Tibial artery (tissue), 4 donors: ENCODE data around the gene HLTF.
A peak's percentile ranks its signal among the peaks of the same experiment; 100 is the strongest.

Source experiments
- DNase-seq, 2 donors: peaks; one replicate each; pipeline ENCODE4 v3.0.0-alpha.2; 2019
- H3K27ac ChIP-seq, 2 donors: fragments of 200-600 bp; sonication (generic) in 1 of 2; 1 replicate in 1 of 2; 2 replicates in 1 of 2; pipeline ENCODE4 v1.5.1; 2018 to 2019; ENCODE audit warnings: mild to moderate bottlenecking in 1 of 2
- H3K27me3 ChIP-seq, 2 donors: fragments of 200-600 bp; sonication (generic) in 1 of 2; one replicate each; pipeline versions ENCODE4 v1.5.1 to v1.6.0; 2016 to 2019
- H3K36me3 ChIP-seq, 3 donors: fragments of 200-600 bp; sonication (generic) in 2 of 3; one replicate each; pipeline ENCODE4 v1.5.1; 2016 to 2019; ENCODE audit warnings: mild to moderate bottlenecking in 2 of 3
- H3K4me1 ChIP-seq, 4 donors: fragments of 200-600 bp; sonication (generic) in 2 of 4; 1 replicate in 3 of 4; 2 replicates in 1 of 4; pipeline ENCODE4 v1.5.1; 2016 to 2019
- H3K4me3 ChIP-seq, 2 donors: fragments of 200-600 bp; sonication (generic) in 1 of 2; 1 replicate in 1 of 2; 2 replicates in 1 of 2; pipeline ENCODE4 v1.5.1; 2018 to 2019; ENCODE audit warnings: mild to moderate bottlenecking in 2 of 2
- H3K9me3 ChIP-seq, 3 donors: fragments of 200-600 bp; sonication (generic) in 1 of 3; one replicate each; pipeline ENCODE4 v1.5.1; 2016 to 2019
- intact Hi-C: fragments of 100-400 bp; cut with DNase I; formaldehyde crosslinking; loops from one replicate; pipeline ENCODE4 v1.15.0; 2023; ENCODE audit warnings: low total_unique reads
- TF ChIP-seq, protein P1 (sequence below), 2 experiments: fragments of 200-600 bp in 1 of 2; fragments of 450-650 bp in 1 of 2; IDR thresholded peaks; one replicate each; pipeline ENCODE4 v1.5.1; 2017 to 2019; ENCODE audit warnings: antibody characterized with exemption in 2 of 2, mild to moderate bottlenecking in 1 of 2, moderate library complexity in 1 of 2

Gene HLTF

DNA sequence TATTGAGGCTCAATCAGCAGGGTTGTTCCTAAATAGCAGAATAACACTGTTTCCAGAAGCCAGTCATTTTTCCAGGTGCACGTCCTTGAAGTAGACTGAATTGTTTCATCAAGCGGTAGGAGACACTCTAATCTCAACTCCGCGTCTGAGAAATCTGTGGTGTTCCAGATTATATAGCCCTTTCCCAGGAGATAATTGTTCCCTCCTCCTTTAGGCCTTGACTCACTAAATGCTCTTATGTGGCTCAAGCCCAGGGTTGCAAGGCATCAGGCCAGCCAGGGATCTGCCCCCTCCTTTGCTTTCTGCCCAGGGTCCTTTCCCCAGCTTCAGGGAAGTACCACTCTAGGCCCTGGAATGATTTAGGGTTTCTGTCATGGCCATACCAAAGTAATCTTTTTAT lies 5.7 kb upstream of the HLTF start:
- no peak for DNase-seq
- intact Hi-C loops, result loop anchor here (5.0 kb wide), 1 partner anchor 35 kb away; the partner anchor contains the start of gene HPS3
- H3K27ac ChIP-seq, result no peak overlapping the region
- H3K4me1 ChIP-seq, result no peaks in the 10 kb centered on the region
- H3K4me3 ChIP-seq, result no peak overlapping the region
- TF ChIP-seq, protein P1, sequence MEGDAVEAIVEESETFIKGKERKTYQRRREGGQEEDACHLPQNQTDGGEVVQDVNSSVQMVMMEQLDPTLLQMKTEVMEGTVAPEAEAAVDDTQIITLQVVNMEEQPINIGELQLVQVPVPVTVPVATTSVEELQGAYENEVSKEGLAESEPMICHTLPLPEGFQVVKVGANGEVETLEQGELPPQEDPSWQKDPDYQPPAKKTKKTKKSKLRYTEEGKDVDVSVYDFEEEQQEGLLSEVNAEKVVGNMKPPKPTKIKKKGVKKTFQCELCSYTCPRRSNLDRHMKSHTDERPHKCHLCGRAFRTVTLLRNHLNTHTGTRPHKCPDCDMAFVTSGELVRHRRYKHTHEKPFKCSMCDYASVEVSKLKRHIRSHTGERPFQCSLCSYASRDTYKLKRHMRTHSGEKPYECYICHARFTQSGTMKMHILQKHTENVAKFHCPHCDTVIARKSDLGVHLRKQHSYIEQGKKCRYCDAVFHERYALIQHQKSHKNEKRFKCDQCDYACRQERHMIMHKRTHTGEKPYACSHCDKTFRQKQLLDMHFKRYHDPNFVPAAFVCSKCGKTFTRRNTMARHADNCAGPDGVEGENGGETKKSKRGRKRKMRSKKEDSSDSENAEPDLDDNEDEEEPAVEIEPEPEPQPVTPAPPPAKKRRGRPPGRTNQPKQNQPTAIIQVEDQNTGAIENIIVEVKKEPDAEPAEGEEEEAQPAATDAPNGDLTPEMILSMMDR (IDR thresholded peaks at IDR 0.05), result no peak
- no peaks in the 10 kb centered on the region for H3K27me3 ChIP-seq
- H3K9me3 ChIP-seq, result no peaks in the 10 kb centered on the region
- no peaks in the 10 kb centered on the region for H3K36me3 ChIP-seq

DNA sequence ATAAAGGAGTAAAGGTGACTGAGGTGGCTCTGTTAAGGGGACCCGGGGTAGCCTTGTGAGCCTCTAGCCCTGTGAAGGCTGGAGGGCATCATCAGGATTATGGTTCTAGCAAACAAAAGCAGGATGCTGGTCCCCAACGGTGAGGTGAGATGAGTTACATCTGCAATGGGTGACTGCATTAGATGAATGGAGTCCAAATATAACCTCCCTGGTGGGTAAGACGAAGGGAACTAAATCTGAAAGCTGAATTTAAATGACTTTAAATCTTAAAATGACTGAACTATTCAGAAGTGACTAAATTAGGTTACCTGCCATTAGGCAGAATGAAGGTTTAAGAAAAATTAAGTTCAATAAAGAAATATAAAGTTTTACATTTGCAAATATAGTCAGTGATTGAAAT lies 4.6 kb upstream of the HLTF start:
- Histone ChIP-seq H3K9me3 (no peaks in the 10 kb centered on the region), H3K4me3 (no peak overlapping the region), H3K4me1 (peaks cover 0 to 3% (median 0%) of the 10 kb centered on the region in 4 donors), H3K27me3 (no peaks in the 10 kb centered on the region), H3K27ac (no peak overlapping the region), H3K36me3 (no peaks in the 10 kb centered on the region)
- intact Hi-C loops, result loop anchor here (5.0 kb wide), 1 partner anchor 36 kb away; the partner anchor contains the start of gene HPS3
- TF ChIP-seq, protein P1 (IDR thresholded peaks at IDR 0.05), result no peak
- DNase-seq, result no peak

DNA sequence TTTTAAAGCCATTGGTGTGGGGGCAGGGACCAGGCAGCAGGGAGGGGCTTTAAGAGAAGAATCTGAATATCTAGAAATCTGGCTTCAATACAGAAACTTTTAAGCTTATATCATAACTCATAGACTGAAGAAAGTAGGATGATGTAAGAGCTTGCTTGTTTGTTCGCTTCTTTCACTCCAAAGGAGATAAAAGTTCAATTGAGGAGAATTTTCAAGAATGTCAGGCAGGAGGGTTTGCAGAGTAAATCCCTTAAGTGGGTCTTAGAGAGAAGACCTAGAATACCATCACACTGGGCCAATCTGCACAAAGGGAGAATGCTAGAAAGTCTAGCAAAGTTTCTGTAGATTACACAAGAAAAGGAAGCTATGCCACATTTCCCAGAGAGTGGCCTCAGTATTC lies 4.1 kb upstream of the HLTF start:
- H3K27ac ChIP-seq, result no peak overlapping the region
- no peak for DNase-seq
- no peaks in the 10 kb centered on the region for H3K36me3 ChIP-seq
- no peaks in the 10 kb centered on the region for H3K9me3 ChIP-seq
- no peaks in the 10 kb centered on the region for H3K27me3 ChIP-seq
- intact Hi-C loops, result loop anchor here (5.0 kb wide), 1 partner anchor 37 kb away; the partner anchor contains the start of gene HPS3
- H3K4me1 ChIP-seq, result peaks cover 0 to 5% (median 0%) of the 10 kb centered on the region in 4 donors
- H3K4me3 ChIP-seq, result no peak overlapping the region
- TF ChIP-seq, protein P1 (IDR thresholded peaks at IDR 0.05), result no peak

DNA sequence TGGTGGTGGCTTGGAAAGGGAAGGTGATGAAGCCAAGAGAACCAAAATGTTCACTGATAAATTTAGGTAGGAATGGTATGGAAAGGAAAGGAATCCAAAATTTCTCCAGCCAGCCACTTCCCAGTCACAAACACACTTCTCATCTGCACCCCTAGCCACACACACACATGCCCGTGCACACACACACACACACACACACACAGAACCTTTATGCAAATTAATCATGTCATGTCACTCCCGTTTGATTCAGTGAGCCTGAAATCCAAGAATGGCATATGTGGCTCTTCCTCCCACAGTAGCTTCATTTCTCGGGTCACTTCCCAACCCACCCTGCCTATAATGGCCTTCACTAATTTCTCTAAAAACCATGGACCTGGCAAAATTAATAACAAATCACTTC lies 3.1 kb upstream of the HLTF start:
- intact Hi-C loops, result no loop called here
- DNase-seq, result no peak
- Histone ChIP-seq H3K4me3 (no peak overlapping the region), H3K27me3 (no peaks in the 10 kb centered on the region), H3K36me3 (no peaks in the 10 kb centered on the region), H3K4me1 (peaks cover 0 to 12% (median 4%) of the 10 kb centered on the region in 4 donors), H3K9me3 (no peaks in the 10 kb centered on the region), H3K27ac (no peak overlapping the region)
- TF ChIP-seq, protein P1 (IDR thresholded peaks at IDR 0.05), result no peak

DNA sequence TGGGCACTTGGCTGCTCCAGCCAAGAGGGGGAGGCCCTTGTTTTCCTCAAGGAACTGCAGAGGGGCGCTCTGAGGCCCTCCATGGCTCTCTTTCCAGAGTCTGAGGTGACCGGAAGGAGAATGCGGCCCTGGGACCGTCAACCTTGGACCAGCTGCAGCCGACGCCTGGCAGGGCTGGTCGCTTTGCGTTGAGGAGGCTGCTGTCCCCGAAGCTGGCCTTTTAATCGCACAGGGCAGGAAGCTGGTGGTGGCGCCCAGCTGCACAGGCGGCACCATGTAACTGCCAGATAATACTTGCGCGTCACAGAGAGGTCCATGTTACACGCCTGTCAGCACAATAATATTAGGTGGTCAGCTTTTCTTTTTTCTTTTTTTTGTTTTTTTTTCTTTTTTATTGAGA lies 875 bp upstream of the HLTF start:
- H3K9me3 ChIP-seq, result no peaks in the 10 kb centered on the region
- TF ChIP-seq, protein P1 (IDR thresholded peaks at IDR 0.05), result no peak
- peaks cover 0 to 3% (median 0%) of the 10 kb centered on the region in 3 donors for H3K36me3 ChIP-seq
- no peak overlapping the region for H3K27ac ChIP-seq
- intact Hi-C loops, result no loop called here
- no peak for DNase-seq
- peaks cover 0 to 17% (median 4%) of the 10 kb centered on the region in 4 donors for H3K4me1 ChIP-seq
- H3K4me3 ChIP-seq, result no peak overlapping the region
- H3K27me3 ChIP-seq, result no peaks in the 10 kb centered on the region

DNA sequence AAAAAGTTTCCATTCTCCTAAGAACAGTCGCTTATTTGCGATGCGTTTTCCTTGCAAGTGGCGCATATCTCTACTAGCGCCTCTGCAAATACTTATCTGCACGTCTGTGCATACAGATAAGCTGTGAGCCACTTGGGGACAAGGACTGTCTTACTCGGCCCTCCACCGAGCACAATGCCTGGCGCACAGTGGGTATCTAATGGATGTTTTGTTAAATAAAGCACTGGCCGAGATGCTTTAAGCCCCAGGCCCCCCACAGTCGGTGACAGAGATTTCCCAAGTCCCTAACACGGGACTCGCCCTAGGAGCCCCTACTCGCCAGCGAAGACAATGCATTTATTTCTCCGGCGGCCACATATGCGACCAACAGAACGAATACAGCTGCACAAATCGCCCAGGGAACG lies 503 bp downstream of the HLTF start:
- Histone ChIP-seq H3K9me3 (no peaks in the 10 kb centered on the region), H3K27ac (peak overlapping the region; percentile 66 to 84), H3K27me3 (no peaks in the 10 kb centered on the region), H3K4me1 (peaks cover 0 to 17% (median 4%) of the 10 kb centered on the region in 4 donors), H3K4me3 (peak overlapping the region; percentile 72 to 89), H3K36me3 (peaks cover 0 to 3% (median 0%) of the 10 kb centered on the region in 3 donors)
- intact Hi-C loops, result no loop called here
- no peak for DNase-seq
- TF ChIP-seq, protein P1 (IDR thresholded peaks at IDR 0.05), result no peak
